GM18873 (cell line): Measurements from ENCODE around the gene SLC25A17.
"Not testable (repeated sequence)": the region's sequence is repeated elsewhere in the genome, so short reads cannot be mapped to it uniquely, and the experiment has no call there.

Experiments
- ATAC-seq: cut with Tn5 transposase; IDR thresholded peaks from one replicate; pipeline ENCODE4 v1.9.1; 2021; ENCODE audit warnings: mild to moderate bottlenecking, moderate library complexity, moderate number of reproducible peaks; ENCODE audit not compliant: unreplicated experiment, low FRiP score

The SLC25A17 gene

GRCh38 chr22:40819599-40820140 is 524 bp upstream of the SLC25A17 start:
- ATAC-seq, result no peak

GRCh38 chr22:40818192-40818746 is 877 bp downstream of the SLC25A17 start:
- ATAC-seq, result no peak

DNA sequence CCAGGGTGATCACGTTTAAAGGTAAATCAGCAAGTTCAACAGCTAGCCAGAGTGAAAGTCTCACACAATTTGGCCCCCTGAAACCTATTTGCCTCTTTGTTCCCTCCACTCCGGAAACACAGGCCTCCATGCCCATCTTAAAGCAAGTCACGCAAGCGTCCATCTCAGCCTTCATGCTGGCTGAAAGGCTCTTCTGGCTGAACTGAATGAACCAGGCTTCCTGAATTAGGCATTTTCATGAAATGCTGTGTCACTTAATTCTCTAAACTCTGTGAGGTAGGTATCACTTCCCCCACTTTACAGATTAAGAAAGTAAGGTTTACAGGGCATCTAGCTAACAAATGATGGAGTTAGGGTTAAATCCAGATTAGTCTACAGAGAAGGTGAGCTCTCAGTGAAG is 1.4 kb downstream of the SLC25A17 start:
- ATAC-seq, result no peak

DNA sequence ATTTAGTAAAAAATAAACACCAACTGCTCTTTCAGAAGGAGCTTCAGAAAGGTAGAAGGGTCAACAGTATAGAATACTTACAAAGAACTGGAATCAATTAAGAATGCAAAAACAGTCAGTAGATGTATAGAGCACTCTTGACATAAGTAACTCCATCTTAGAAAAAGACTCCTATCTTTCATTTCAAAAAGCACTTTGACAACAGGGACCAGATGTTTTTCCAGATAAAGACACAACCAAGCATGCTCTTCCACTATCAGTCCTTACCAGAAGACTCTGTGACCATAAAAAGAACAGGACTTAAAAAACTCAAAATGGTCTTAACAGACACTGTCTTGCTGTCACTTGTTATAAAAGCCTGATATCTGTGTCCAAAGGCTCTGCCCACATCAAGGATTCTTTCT is 5.2 kb downstream of the SLC25A17 start:
- no peak for ATAC-seq

- no peak for ATAC-seq
These were observed 10.9 kb downstream of the SLC25A17 start for GRCh38 chr22:40808018-40808841.

GRCh38 chr22:40806711-40807110 is 12.4 kb downstream of the SLC25A17 start:
- no peak for ATAC-seq

GRCh38 chr22:40805699-40806203 is 13.4 kb downstream of the SLC25A17 start:
- ATAC-seq, result no peak

DNA sequence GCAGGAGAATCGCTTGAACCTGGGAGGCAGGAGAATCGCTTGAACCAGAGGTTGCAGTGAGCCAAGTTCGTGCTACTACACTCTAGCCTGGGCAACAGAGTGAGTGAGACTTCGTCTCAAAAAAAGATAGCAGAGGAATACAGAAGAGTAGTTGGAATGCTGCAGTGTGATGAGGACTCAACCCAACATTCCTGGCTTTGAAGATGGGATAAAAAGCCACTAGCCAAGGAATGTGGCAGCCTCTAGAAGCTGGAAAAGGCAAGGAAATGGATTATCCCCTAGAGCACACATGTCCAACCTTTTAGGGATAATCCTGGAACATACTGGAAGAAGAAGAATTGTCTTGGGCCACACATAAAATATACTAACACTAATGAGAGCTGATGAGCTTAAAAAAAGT is 13.9 kb downstream of the SLC25A17 start:
- ATAC-seq, result no peak

GRCh38 chr22:40803321-40803720 is 15.8 kb downstream of the SLC25A17 start:
- ATAC-seq, result no peak

DNA sequence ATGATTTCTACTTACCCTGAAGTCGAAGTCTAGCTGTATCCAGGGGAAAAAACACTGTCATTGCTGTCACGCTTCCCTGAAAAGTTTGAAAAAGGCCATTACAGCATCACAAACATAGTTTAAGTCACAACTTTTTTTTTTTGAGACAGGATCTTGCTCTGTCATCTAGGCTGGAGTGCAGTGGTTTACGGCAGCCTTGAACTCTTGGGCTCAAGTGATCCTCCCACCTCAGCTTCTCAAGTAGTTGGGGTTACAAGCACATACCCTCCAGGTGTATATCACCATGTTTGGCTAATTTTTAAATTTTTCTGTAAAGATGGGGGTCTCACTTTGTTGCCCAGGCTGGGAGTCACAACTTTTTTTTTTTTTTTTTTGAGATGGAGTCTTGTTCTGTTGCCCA is 20.1 kb downstream of the SLC25A17 start:
- ATAC-seq, result no peak

DNA sequence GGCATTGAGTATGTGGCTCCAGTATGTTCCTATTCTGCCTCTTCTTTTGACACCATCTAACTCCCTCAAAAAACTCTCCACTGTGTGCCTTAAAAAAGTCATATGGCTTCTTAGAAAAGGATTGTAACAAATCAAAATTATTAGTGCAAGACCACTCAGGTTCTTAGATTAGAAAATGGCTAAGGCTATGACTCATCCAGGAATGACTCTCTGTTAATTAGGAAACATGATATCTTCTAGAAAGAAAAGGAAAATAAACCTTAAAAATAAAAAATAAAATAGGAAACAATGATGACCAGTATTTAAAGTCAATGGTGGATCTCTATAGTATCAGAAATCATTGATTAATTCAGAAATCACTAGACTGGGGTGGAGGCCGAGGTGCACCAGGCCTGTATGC is 21.7 kb downstream of the SLC25A17 start:
- no peak for ATAC-seq

GRCh38 chr22:40792451-40792850 is 26.7 kb downstream of the SLC25A17 start:
- no peak for ATAC-seq

- no peak for ATAC-seq
These were observed 27.9 kb downstream of the SLC25A17 start for GRCh38 chr22:40791241-40791640.

DNA sequence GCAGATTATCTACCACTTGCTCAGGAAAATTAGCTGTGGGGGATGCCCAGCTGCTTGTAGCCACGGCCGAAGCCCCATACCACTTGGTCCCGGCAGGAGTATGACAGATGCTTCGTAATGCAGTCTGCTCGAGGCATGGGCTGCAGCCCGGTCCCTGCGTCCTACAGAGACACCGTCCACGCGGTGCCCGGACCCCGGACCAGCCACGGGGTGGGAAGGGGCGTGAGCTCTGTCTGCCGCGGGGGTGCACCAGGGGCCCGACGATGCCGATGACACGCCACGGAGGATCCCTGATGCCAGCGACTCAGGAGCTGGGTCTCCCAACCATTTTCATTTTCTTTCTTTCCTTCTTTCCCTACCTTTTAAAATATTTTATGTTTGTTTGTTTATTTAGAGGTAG is 30.0 kb downstream of the SLC25A17 start:
- ATAC-seq, result no peak

DNA sequence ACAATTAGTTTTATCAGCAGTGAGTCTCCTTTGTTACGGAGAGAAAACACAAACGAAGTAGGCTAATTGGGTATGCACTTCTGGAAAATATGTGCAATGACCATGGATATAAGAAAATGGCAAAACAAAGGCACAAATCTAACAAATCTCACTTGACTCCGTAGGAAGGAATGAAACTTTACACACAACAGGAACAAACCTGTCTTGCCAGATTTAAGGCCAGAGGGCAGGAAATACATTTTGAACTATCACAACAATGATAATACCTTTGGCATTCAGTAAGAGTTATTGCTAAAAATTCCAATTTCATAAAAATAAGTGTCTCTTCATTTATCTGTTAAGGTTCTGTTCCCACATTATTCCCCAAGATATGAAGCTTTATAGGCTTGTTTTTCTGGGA is 36.6 kb downstream of the SLC25A17 start:
- no peak for ATAC-seq

GRCh38 chr22:40781749-40782148 is 37.4 kb downstream of the SLC25A17 start:
- ATAC-seq, result not testable (repeated sequence)

GRCh38 chr22:40769761-40770160 is 49.4 kb downstream of the SLC25A17 start:
- no peak for ATAC-seq

DNA sequence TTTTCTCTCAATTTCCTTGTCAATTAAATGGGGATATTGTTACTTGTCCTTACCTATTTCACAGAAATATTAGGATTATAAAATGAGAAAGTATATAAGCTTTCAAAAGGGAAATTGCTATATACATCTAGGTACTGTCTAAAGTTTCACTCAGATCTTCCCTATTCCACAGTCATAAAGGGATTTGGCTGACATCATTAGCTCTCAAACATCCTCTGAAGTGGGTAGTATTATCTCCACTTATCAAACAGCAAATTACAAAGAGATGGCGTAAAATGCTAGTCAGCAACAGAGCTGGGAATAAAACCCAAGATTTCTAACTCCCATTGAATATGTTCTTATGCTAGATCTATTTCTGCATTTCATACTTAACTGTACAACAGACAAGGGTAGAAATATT is 50.9 kb downstream of the SLC25A17 start:
- no peak for ATAC-seq

DNA sequence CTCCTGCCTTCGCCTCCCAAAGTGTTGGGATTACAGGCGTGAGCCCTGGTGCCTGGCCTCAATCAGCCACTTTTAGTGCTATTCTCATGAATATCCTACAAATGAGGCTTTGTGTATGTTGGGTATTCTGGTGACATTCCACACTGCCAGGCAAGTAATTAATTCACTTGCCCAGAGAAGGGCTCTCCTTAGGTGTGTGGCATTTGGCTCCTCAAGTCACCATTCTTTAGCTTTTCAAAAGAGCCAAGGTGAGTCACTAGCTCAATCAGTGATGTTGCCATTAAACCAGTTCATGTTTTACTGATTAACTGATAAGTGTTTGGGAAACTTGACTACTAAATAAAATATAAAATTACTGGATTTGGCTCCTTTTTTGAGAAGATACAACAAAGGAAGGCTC is 52.2 kb downstream of the SLC25A17 start:
- ATAC-seq, result no peak

DNA sequence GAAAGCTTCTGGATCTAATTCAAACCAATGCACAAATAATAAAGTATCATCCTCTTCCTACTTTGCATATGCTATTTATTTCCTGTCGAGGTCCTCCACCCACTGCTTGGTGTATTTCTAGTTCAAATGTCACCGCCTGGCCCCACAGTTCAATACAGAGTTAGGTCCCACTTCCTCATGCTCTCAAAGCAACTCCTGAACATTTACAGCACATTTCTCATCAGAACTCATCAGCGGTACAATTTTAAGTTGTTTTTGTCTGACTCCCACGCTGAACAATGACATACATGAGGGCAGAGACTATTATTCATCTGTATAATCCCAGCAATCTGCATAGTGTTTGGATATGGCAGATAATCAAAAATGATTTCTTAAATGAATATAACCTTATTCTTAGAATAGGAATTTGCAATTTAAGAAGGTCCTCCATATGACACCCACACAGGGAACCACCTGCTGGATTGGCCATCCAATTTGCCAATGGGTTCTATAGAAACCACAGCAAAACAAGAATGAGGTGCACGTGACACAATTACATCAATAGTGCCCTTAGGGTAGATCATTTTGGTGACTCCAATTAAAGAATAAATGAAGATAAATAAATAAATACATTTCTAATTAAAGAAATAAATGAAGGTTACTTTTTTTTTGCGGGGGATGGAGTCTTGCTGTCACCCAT is 54.2 kb downstream of the SLC25A17 start:
- ATAC-seq, result no peak

- no peak for ATAC-seq
These were observed 59.8 kb downstream of the SLC25A17 start for GRCh38 chr22:40759294-40759840.
